ENCODE data around the gene KCND3. TPM values are rescaled to one million over a fixed set of nuclear protein-coding genes. Genes with fewer than 3 reads are reported as not detected.
"Not testable (repeated sequence)": the region's sequence is repeated elsewhere in the genome, so short reads cannot be mapped to it uniquely, and the experiment has no call there.

KCND3 gene
- total and polyA plus RNA-seq, 7 experiments from 2014 or later, result 0.05 to 0.17 TPM; not detected in 5

DNA sequence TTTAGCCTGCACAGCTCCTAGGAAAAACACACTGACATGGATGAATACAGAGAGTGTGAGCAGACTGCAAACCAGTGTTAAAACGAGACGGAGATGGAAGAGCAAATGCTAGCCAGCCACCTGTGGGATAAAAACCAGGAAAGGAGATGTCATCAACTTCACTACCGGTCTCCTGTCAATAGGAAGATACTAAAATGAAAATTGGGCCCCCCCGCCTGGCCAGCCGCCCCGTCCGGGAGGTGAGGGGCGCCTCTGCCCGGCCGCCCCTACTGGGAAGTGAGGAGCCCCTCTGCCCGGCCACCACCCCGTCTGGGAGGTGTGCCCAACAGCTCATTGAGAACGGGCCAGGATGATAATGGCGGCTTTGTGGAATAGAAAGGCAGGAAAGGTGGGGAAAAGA lies 189.7 kb downstream of the KCND3 start:
- POLR2A ChIA-PET; intact Hi-C loops (cut with micrococcal nuclease); H3K4me1 ChIP-seq (ENCODE audit: control insufficient read depth in 2 of 2, insufficient read depth in 2 of 2, low read length in 2 of 2); H3K36me3 Mint-ChIP-seq; H3K27me3 ChIP-seq (ENCODE audit: control insufficient read depth in 2 of 2, insufficient read depth in 2 of 2, low read length in 2 of 2); H3K27ac ChIP-seq (ENCODE audit: low read depth, low read length); CTCF ChIA-PET; H3K4me3 ChIP-seq (ENCODE audit: low read length); H3K27me3 Mint-ChIP-seq; H3K4me1 Mint-ChIP-seq; H3K36me3 ChIP-seq (ENCODE audit: control insufficient read depth in 2 of 3, insufficient read depth in 3 of 3, low read length in 3 of 3); ATAC-seq; H3K9me3 ChIP-seq (ENCODE audit: control insufficient read depth in 2 of 3, low read length in 3 of 3); H3K4me3 Mint-ChIP-seq; DNase-seq; H3K27ac Mint-ChIP-seq; H3K9me3 Mint-ChIP-seq: not testable (repeated sequence)

DNA sequence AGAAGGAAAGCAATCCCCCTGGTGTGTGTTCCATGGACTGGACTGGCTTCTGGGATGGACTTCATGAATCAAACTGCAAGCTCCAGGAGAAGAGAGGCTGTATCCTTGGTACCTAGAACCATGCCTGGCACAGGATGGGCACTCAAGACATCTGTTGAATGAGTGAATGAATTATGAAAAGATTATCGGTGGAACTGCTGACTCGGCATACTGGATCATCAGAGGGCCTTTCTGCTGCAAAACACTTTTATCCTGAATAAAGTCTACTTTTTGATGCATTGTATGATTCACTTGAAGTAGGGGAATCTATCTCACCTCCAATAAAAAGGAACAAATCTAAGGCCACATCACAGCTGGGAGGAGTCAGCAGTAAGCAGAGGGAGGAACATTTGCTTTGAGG lies 190.9 kb downstream of the KCND3 start:
- POLR2A ChIA-PET, result no interaction called here
- intact Hi-C loops (cut with micrococcal nuclease), result no loop called here
- CTCF ChIA-PET, result interaction anchor here (0.6 kb wide), 1 partner anchor 21 kb away, joined by 7 read pairs; no protein-coding TSS in a partner anchor

DNA sequence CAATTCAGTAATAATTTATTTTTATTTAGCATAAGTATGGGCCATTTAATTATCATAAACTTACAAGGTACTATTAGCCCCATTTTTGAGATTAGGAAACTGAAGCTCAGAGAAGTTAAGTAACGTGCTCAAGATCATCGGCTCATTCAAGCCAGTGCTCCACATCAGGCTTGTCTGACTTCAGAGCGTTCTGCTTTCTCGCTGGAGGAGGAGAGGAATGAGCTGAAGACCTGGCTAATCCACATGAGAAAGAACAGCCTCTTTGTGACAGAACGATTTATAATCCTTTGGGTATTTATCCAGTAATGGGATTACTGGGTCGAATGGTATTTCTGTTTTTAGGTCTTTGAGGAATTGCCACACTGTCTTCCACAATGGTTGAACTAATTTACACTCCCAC lies 194.1 kb downstream of the KCND3 start:
- H3K36me3 Mint-ChIP-seq, result peaks cover 0 to 3% (median 0%) of the 10 kb centered on the region in 5 donors
- Histone ChIP-seq H3K4me3 (ENCODE audit: low read length) (no peak overlapping the region), H3K27ac (ENCODE audit: low read depth, low read length) (no peak overlapping the region), H3K36me3 (ENCODE audit: control insufficient read depth in 2 of 3, insufficient read depth in 3 of 3, low read length in 3 of 3) (no peaks in the 10 kb centered on the region), H3K4me1 (ENCODE audit: control insufficient read depth in 2 of 2, insufficient read depth in 2 of 2, low read length in 2 of 2) (no peaks in the 10 kb centered on the region), H3K27me3 (ENCODE audit: control insufficient read depth in 2 of 2, insufficient read depth in 2 of 2, low read length in 2 of 2) (no peaks in the 10 kb centered on the region), H3K9me3 (ENCODE audit: control insufficient read depth in 2 of 3, low read length in 3 of 3) (no peaks in the 10 kb centered on the region)
- ATAC-seq (no peak), DNase-seq (no peak)
- H3K4me1 Mint-ChIP-seq, result peaks cover 0 to 5% (median 0%) of the 10 kb centered on the region in 7 donors
- ChIA-PET POLR2A (no interaction called here), CTCF (no interaction called here)
- no peak overlapping the region for H3K27ac Mint-ChIP-seq
- peaks cover 5 to 23% (median 14%) of the 10 kb centered on the region in 5 donors for H3K27me3 Mint-ChIP-seq
- H3K4me3 Mint-ChIP-seq, result no peak overlapping the region
- intact Hi-C loops (cut with micrococcal nuclease), result no loop called here
- peaks cover 0 to 7% (median 2%) of the 10 kb centered on the region in 11 donors for H3K9me3 Mint-ChIP-seq

More for the DNA sequence above, 190.9 kb downstream of the KCND3 start:
- Mint-ChIP-seq H3K4me3 (no peak overlapping the region), H3K9me3 (peaks cover 0 to 7% (median 0%) of the 10 kb centered on the region in 11 donors), H3K27ac (no peak overlapping the region), H3K36me3 (peaks cover 0 to 3% (median 0%) of the 10 kb centered on the region in 5 donors), H3K4me1 (no peaks in the 10 kb centered on the region), H3K27me3 (peaks cover 0 to 7% (median 4%) of the 10 kb centered on the region in 5 donors)
- Histone ChIP-seq H3K27me3 (ENCODE audit: control insufficient read depth in 2 of 2, insufficient read depth in 2 of 2, low read length in 2 of 2) (no peaks in the 10 kb centered on the region), H3K4me3 (ENCODE audit: low read length) (no peak overlapping the region), H3K36me3 (ENCODE audit: control insufficient read depth in 2 of 3, insufficient read depth in 3 of 3, low read length in 3 of 3) (no peaks in the 10 kb centered on the region), H3K9me3 (ENCODE audit: control insufficient read depth in 2 of 3, low read length in 3 of 3) (no peaks in the 10 kb centered on the region), H3K27ac (ENCODE audit: low read depth, low read length) (no peak overlapping the region), H3K4me1 (ENCODE audit: control insufficient read depth in 2 of 2, insufficient read depth in 2 of 2, low read length in 2 of 2) (no peaks in the 10 kb centered on the region)
- no peak for ATAC-seq
- DNase-seq, result no peak

DNA sequence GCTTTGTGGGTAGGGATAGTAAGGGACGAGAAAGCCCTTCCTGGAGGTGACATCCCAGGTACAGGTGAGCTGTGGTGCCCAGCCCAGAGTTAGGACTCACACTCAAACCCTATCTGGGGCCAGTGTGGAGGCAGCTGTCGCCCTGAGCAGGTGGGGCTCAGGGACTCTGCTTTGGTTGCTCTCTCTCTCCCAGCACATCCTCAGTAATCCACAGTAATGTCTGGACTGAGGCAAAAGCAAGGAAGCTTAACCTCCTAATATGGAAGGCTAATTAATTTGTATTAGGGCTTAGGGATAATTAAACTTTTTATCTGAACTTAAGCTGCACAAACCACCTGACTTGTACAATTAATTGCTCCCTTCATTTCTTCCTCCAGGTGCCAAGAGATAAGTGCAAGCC lies 195.5 kb downstream of the KCND3 start:
- peaks cover 0 to 5% (median 0%) of the 10 kb centered on the region in 7 donors for H3K4me1 Mint-ChIP-seq
- Histone ChIP-seq H3K36me3 (ENCODE audit: control insufficient read depth in 2 of 3, insufficient read depth in 3 of 3, low read length in 3 of 3) (no peaks in the 10 kb centered on the region), H3K27me3 (ENCODE audit: control insufficient read depth in 2 of 2, insufficient read depth in 2 of 2, low read length in 2 of 2) (no peaks in the 10 kb centered on the region), H3K4me1 (ENCODE audit: control insufficient read depth in 2 of 2, insufficient read depth in 2 of 2, low read length in 2 of 2) (no peaks in the 10 kb centered on the region), H3K9me3 (ENCODE audit: control insufficient read depth in 2 of 3, low read length in 3 of 3) (no peaks in the 10 kb centered on the region), H3K27ac (ENCODE audit: low read depth, low read length) (no peak overlapping the region), H3K4me3 (ENCODE audit: low read length) (no peak overlapping the region)
- ChIA-PET POLR2A (no interaction called here), CTCF (no interaction called here)
- H3K27ac Mint-ChIP-seq, result no peak overlapping the region
- intact Hi-C loops (cut with micrococcal nuclease), result no loop called here
- H3K27me3 Mint-ChIP-seq, result peaks cover 5 to 25% (median 13%) of the 10 kb centered on the region in 5 donors
- peaks cover 0 to 2% (median 0%) of the 10 kb centered on the region in 11 donors for H3K9me3 Mint-ChIP-seq
- ATAC-seq (no peak), DNase-seq (no peak)
- no peaks in the 10 kb centered on the region for H3K36me3 Mint-ChIP-seq
- H3K4me3 Mint-ChIP-seq, result no peak overlapping the region

DNA sequence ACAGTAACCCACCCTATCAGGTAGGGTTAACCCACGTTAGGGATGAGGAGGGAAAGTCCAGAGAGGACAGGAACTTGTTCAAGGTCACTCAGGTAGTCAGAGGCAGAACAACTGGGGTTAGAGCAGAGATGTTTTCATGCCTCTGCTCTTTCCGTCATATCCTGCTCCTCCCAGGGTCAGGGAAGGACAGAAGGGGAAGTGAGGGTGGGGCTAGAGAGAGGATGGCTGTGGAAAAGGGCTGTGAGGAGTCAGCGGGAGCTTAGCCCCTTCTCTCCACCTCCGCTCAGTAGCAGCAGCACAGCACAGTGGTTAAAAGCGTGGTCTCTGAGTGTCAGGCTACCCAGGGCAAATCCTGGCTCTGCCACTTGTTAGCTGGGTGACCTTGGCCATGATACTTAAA lies 197.2 kb downstream of the KCND3 start:
- H3K27me3 ChIP-seq (ENCODE audit: control insufficient read depth in 2 of 2, insufficient read depth in 2 of 2, low read length in 2 of 2), result no peaks in the 10 kb centered on the region
- no peak overlapping the region for H3K4me3 Mint-ChIP-seq
- ATAC-seq (no peak), DNase-seq (no peak)
- intact Hi-C loops (cut with micrococcal nuclease), result no loop called here
- no peaks in the 10 kb centered on the region for H3K4me1 ChIP-seq (ENCODE audit: control insufficient read depth in 2 of 2, insufficient read depth in 2 of 2, low read length in 2 of 2)
- H3K9me3 Mint-ChIP-seq, result peaks cover 0 to 2% (median 0%) of the 10 kb centered on the region in 11 donors
- H3K27ac ChIP-seq (ENCODE audit: low read depth, low read length), result no peak overlapping the region
- ChIA-PET CTCF (no interaction called here), POLR2A (no interaction called here)
- no peaks in the 10 kb centered on the region for H3K36me3 Mint-ChIP-seq
- H3K9me3 ChIP-seq (ENCODE audit: control insufficient read depth in 2 of 3, low read length in 3 of 3), result no peaks in the 10 kb centered on the region
- H3K27me3 Mint-ChIP-seq, result peaks cover 5 to 30% (median 16%) of the 10 kb centered on the region in 5 donors
- no peak overlapping the region for H3K4me3 ChIP-seq (ENCODE audit: low read length)
- no peaks in the 10 kb centered on the region for H3K36me3 ChIP-seq (ENCODE audit: control insufficient read depth in 2 of 3, insufficient read depth in 3 of 3, low read length in 3 of 3)
- H3K4me1 Mint-ChIP-seq, result peaks cover 0 to 5% (median 0%) of the 10 kb centered on the region in 7 donors
- H3K27ac Mint-ChIP-seq, result no peak overlapping the region

DNA sequence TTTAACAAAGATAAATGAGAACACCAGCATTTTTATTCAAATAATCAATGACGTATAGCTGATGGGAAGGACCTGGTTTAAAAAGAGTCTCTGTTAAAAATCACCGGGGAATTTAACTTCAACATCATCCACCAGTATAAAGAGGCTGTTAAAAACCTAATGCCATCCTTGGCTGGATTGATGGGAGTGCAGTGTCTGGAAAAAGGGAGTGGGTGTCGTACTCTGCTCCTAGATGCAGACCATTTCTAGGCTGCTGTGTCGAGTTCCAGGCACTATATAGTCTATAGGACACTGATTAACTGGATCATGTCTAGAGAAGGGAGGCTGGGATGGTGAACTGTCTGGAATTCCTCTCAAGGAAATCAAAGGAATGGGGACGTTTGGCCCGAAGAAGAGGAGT lies 197.7 kb downstream of the KCND3 start:
- no peak overlapping the region for H3K4me3 Mint-ChIP-seq
- Histone ChIP-seq H3K4me3 (ENCODE audit: low read length) (no peak overlapping the region), H3K4me1 (ENCODE audit: control insufficient read depth in 2 of 2, insufficient read depth in 2 of 2, low read length in 2 of 2) (no peaks in the 10 kb centered on the region), H3K27me3 (ENCODE audit: control insufficient read depth in 2 of 2, insufficient read depth in 2 of 2, low read length in 2 of 2) (no peaks in the 10 kb centered on the region), H3K27ac (ENCODE audit: low read depth, low read length) (no peak overlapping the region), H3K9me3 (ENCODE audit: control insufficient read depth in 2 of 3, low read length in 3 of 3) (no peaks in the 10 kb centered on the region), H3K36me3 (ENCODE audit: control insufficient read depth in 2 of 3, insufficient read depth in 3 of 3, low read length in 3 of 3) (no peaks in the 10 kb centered on the region)
- peaks cover 0 to 2% (median 0%) of the 10 kb centered on the region in 11 donors for H3K9me3 Mint-ChIP-seq
- no peaks in the 10 kb centered on the region for H3K36me3 Mint-ChIP-seq
- H3K27ac Mint-ChIP-seq, result no peak overlapping the region
- ChIA-PET POLR2A (no interaction called here), CTCF (no interaction called here)
- peaks cover 0 to 5% (median 0%) of the 10 kb centered on the region in 7 donors for H3K4me1 Mint-ChIP-seq
- no peak for DNase-seq
- peaks cover 5 to 30% (median 16%) of the 10 kb centered on the region in 5 donors for H3K27me3 Mint-ChIP-seq
- no peak for ATAC-seq
- intact Hi-C loops (cut with micrococcal nuclease), result no loop called here

DNA sequence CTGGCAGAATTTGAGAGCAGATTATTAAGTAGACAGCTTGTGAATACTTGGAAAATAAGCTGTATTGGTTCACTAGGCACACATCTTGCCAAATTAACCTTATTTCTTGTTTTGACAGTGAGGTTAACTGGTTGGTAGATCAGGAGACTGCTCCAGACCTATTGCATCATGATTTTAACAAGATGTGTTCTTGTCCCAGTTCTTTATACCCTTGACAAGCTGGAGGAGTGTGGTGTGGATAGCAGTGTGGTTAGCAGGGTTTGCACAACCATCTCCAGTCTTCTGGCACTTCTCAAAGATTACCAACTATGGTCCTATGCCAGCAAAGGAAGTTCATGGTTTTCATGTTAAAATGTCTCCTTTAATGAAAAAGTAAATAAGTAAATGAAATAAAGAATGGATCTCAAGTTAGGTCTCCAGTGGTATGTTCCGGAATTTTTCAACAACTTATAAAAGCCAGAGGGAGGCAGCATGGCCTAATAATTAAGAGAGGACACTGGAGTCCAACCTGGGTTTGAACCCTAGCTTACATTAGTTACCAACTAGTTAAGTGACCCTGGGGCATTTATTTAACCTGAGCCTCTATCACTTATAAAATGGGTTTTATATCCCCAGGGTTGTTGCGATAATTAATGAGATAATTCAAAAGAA lies 199.7 kb downstream of the KCND3 start:
- H3K27ac ChIP-seq (ENCODE audit: low read depth, low read length), result no peak overlapping the region
- DNase-seq (no peak), ATAC-seq (no peak)
- no peaks in the 10 kb centered on the region for H3K36me3 Mint-ChIP-seq
- no peaks in the 10 kb centered on the region for H3K27me3 ChIP-seq (ENCODE audit: control insufficient read depth in 2 of 2, insufficient read depth in 2 of 2, low read length in 2 of 2)
- peaks cover 0 to 5% (median 0%) of the 10 kb centered on the region in 7 donors for H3K4me1 Mint-ChIP-seq
- ChIA-PET POLR2A (no interaction called here), CTCF (no interaction called here)
- no peaks in the 10 kb centered on the region for H3K36me3 ChIP-seq (ENCODE audit: control insufficient read depth in 2 of 3, insufficient read depth in 3 of 3, low read length in 3 of 3)
- H3K9me3 ChIP-seq (ENCODE audit: control insufficient read depth in 2 of 3, low read length in 3 of 3), result no peaks in the 10 kb centered on the region
- H3K27me3 Mint-ChIP-seq, result peaks cover 5 to 40% (median 22%) of the 10 kb centered on the region in 5 donors
- no peak overlapping the region for H3K27ac Mint-ChIP-seq
- peaks cover 0 to 2% (median 0%) of the 10 kb centered on the region in 11 donors for H3K9me3 Mint-ChIP-seq
- H3K4me3 ChIP-seq (ENCODE audit: low read length), result no peak overlapping the region
- intact Hi-C loops (cut with micrococcal nuclease), result no loop called here
- no peak overlapping the region for H3K4me3 Mint-ChIP-seq
- H3K4me1 ChIP-seq (ENCODE audit: control insufficient read depth in 2 of 2, insufficient read depth in 2 of 2, low read length in 2 of 2), result no peaks in the 10 kb centered on the region

All from naive thymus-derived CD4-positive, alpha-beta T cell (primary cell).